Mammary epithelial cell (primary cell): ENCODE measurements around the gene CNTN1.

Experiments
- EZH2 ChIP-seq: IDR thresholded peaks from 2 replicates; pipeline ENCODE4 v1.6.1; 2012; ENCODE audit warnings: low read length, inconsistent platforms, borderline replicate concordance
- TF ChIP-seq, protein P1 (sequence below), 2 donors: IDR thresholded peaks in 1 of 2; conservative IDR thresholded peaks in 1 of 2; 2 replicates each; pipeline ENCODE4 v1.5.1; 2011 to 2012; ENCODE audit warnings: inconsistent platforms in 2 of 2, low read length in 2 of 2, mild to moderate bottlenecking in 2 of 2, control low read depth in 1 of 2, low read depth in 1 of 2; ENCODE audit not compliant: insufficient read depth in 1 of 2; ENCODE audit errors: extremely low read depth in 1 of 2

DNA sequence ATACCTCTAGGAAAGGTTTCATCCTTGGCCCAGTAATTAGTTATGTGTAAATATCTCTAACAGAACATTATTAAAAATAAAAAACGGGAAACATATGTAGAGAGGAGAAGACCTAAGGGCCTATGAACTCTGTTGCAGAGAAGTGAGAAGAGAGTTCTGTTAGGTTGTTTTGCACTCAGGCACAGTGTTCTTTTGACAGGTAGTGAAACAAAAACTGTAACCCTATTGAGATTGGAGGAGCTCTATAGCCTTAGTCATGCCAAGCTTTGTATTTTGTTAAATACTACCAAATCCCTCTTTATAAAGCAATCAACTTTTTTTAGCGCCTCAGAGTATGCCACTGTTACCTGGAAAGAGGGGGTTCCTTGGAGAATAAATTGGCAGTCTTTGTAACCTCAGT lies 77.6 kb downstream of the CNTN1 start:
- TF ChIP-seq, protein P1, sequence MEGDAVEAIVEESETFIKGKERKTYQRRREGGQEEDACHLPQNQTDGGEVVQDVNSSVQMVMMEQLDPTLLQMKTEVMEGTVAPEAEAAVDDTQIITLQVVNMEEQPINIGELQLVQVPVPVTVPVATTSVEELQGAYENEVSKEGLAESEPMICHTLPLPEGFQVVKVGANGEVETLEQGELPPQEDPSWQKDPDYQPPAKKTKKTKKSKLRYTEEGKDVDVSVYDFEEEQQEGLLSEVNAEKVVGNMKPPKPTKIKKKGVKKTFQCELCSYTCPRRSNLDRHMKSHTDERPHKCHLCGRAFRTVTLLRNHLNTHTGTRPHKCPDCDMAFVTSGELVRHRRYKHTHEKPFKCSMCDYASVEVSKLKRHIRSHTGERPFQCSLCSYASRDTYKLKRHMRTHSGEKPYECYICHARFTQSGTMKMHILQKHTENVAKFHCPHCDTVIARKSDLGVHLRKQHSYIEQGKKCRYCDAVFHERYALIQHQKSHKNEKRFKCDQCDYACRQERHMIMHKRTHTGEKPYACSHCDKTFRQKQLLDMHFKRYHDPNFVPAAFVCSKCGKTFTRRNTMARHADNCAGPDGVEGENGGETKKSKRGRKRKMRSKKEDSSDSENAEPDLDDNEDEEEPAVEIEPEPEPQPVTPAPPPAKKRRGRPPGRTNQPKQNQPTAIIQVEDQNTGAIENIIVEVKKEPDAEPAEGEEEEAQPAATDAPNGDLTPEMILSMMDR (conservative IDR thresholded peaks at IDR 0.05 in 1 of 2, IDR thresholded peaks at IDR 0.05 in 1 of 2; ENCODE audit: extremely low read depth in 1 of 2, insufficient read depth in 1 of 2, low read depth in 1 of 2, low read length in 2 of 2): no peak
- TF ChIP-seq EZH2: no peak
